Hematopoietic multipotent progenitor cell (in vitro differentiated cells): Measurements from ENCODE around the gene TRIM59. TPM values are rescaled to one million over a fixed set of nuclear protein-coding genes. Genes with fewer than 3 reads are reported as not detected.

ENCODE experiments used
- small RNA-seq: library from RNA; depleted of rRNA; stranded (forward); fragments of <200 nt; gene quantifications from one replicate; pipeline ENCODE3, GENCODE V24; 2012
- total RNA-seq: library from RNA; depleted of rRNA; stranded (reverse); fragments of >200 nt; gene quantifications from one replicate; pipeline ENCODE4 v1.2.3, GENCODE V29; 2012

Gene TRIM59
- total RNA-seq, 1 donor = 8.1 TPM

Small RNAs within 50 kb of the gene (small RNA-seq; reads per million reads assigned to genes)
- 3,053 reads per million, percentile 99 among the genes with 10 or more reads in this experiment for gene MIR15B
- gene MIR16-2 = 74.9 reads per million, percentile 97 among the genes with 10 or more reads in this experiment
- gene RNU7-136P = not detected

Other genes starting within 250 kb of the TRIM59 start
- gene C3orf80, start 224.4 kb downstream of the TRIM59 start, total RNA-seq = 60.1 TPM
- gene IFT80, start 50.6 kb downstream of the TRIM59 start, total RNA-seq = 11.3 TPM
- gene SMC4, start 50.1 kb downstream of the TRIM59 start, total RNA-seq = 39.9 TPM
- gene KPNA4, start 115.8 kb upstream of the TRIM59 start, total RNA-seq = 16.4 TPM
- gene ARL14, start 227.4 kb upstream of the TRIM59 start, total RNA-seq = not detected